GM06990 (cell line): Measurements from ENCODE around the gene PTPMT1.

ENCODE experiments used
- DNase-seq: peaks from one replicate; pipeline ENCODE4 v3.0.0-alpha.2; 2011; ENCODE audit not compliant: insufficient read length; ENCODE audit errors: extremely low read depth
- H3K27me3 ChIP-seq: replicated peaks from 2 replicates; pipeline ENCODE4 v1.6.0; 2011; ENCODE audit warnings: low read length; ENCODE audit not compliant: control insufficient read depth, insufficient read depth
- H3K36me3 ChIP-seq: 2 replicates; pipeline ENCODE4 v1.5.1; 2011; ENCODE audit warnings: low read length; ENCODE audit not compliant: control insufficient read depth, insufficient read depth
- H3K4me3 ChIP-seq: replicated peaks from 2 replicates; pipeline ENCODE4 v1.5.1; 2011; ENCODE audit warnings: low read depth, mild to moderate bottlenecking, control low read depth, low read length
- CTCF ChIP-seq: IDR thresholded peaks from 2 replicates; pipeline ENCODE4 v1.5.1; 2011; ENCODE audit warnings: low read length, control low read depth, mild to moderate bottlenecking, inconsistent platforms; ENCODE audit not compliant: insufficient read depth, poor library complexity, severe bottlenecking

PTPMT1 gene

GRCh38 chr11:47611348-47611794 is 46.0 kb downstream of the PTPMT1 start:
- no peak for TF ChIP-seq CTCF
- H3K4me3 ChIP-seq, result no peak overlapping the region
- no peaks in the 10 kb centered on the region for H3K27me3 ChIP-seq
- no peaks in the 10 kb centered on the region; the same call in 1 of the 2 replicates for H3K36me3 ChIP-seq
- DNase-seq, result no peak

GRCh38 chr11:47615249-47615648 is 49.9 kb downstream of the PTPMT1 start:
- no peak overlapping the region for H3K4me3 ChIP-seq
- TF ChIP-seq CTCF, result no peak
- no peaks in the 10 kb centered on the region for H3K27me3 ChIP-seq
- DNase-seq, result no peak
- peaks cover 2% of the 10 kb centered on the region; the same call in 1 of the 2 replicates for H3K36me3 ChIP-seq

DNA sequence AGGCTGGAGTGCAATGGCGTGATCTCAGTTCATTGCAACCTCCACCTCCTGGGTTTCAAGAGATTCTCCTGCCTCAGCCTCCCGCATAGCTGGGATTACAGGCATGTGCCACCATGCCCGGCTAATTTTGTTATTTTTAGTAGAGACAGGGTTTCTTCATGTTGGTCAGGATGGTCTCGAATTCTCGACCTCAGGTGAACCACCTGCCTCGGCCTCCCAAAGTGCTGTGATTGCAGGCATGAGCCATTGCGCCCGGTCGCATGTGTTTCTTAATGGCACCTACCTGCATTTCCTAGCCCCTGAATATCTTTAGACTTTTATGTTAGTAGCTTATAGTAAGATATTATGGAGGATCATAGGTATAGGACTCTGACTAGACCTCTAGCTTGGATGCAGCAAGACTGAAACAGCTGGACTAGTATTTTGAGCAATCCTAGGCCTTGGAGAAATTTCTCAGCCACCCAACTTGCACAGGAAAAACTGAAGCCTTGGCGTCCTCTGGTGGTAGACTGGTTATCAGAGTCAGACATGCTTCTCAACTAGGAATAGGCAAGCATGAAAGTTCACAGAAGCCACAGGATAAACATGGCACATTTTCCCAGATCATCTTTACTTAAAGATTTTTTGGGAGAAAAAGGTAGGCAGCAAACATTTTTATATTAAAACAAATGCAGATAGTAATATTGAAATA is 51.5 kb downstream of the PTPMT1 start:
- DNase-seq, result no peak
- H3K36me3 ChIP-seq, result peaks cover 4% of the 10 kb centered on the region
- TF ChIP-seq CTCF, result peak; percentile 78

DNA sequence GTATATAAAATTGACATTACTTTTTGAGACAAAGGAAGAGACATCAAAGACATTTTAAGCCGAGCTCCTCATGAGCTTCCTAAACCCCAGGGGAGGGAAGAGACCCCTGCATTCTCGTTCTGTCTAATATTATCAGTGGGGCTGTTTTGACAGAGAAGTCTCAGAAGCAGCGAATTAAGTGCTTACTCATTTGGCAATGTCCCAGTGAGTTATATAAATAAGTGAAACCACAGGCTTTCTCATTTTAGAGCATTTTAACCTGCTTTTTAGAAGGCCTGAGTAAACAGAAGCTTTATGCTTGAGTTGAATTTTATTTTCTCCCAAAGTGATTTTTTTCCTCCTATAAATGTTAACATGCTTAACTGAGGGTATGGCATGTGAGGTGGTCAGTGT is 52.0 kb downstream of the PTPMT1 start:
- H3K36me3 ChIP-seq, result peaks cover 7% of the 10 kb centered on the region
- no peak for DNase-seq
- H3K27me3 ChIP-seq, result no peaks in the 10 kb centered on the region
- TF ChIP-seq CTCF, result no peak
- no peak overlapping the region for H3K4me3 ChIP-seq

More for the DNA sequence above, 51.5 kb downstream of the PTPMT1 start:
- H3K27me3 ChIP-seq, result no peaks in the 10 kb centered on the region
- H3K4me3 ChIP-seq, result no peak overlapping the region

DNA sequence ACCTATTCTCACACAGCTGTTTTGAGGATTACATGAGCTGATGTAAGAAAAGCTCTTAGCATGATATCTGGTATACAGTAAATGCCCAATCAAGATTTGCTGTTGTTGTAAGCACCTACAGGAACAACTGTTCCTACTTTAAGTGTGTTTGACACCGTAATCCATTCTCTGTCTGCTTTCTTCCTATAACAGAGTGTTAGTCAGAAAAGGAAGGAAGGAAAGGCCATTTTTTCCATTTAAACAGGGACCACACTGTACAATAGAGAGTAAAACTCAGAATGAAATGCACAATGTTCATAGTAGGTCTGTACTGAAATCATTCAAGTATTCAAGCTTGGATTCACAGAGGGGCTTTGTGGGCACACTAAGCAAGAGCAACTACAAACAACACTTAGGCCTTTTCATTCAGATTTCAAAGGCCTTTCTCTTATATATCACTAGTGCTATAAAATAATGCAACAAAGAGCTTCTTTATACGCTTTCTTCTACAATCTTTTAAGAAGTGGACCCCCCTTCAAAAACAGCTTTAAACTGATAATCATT is 55.5 kb downstream of the PTPMT1 start:
- no peak for DNase-seq
- Histone ChIP-seq H3K4me3 (no peak overlapping the region), H3K27me3 (no peaks in the 10 kb centered on the region), H3K36me3 (peaks cover 13% of the 10 kb centered on the region)
- TF ChIP-seq CTCF, result no peak
